Fibroblast of mammary gland (primary cell): Measurements from ENCODE around the gene DIP2C.

ENCODE experiments used
- DNase-seq: peaks from one replicate; pipeline ENCODE4 v3.0.0-alpha.2; 2010; ENCODE audit warnings: low read depth
- H3K4me3 ChIP-seq: 2 replicates; pipeline ENCODE4 v1.5.1; 2011; ENCODE audit warnings: low read depth, mild to moderate bottlenecking, low read length, moderate library complexity; ENCODE audit not compliant: control insufficient read depth
- CTCF ChIP-seq: conservative IDR thresholded peaks from 2 replicates; pipeline ENCODE4 v1.5.1; 2011; ENCODE audit warnings: low read depth, low read length, inconsistent platforms; ENCODE audit not compliant: control insufficient read depth, insufficient read depth

The DIP2C gene

GRCh38 chr10:476455-476780 is 213.1 kb downstream of the DIP2C start:
- TF ChIP-seq CTCF, result no peak
- no peak overlapping the region for H3K4me3 ChIP-seq
- DNase-seq, result no peak

GRCh38 chr10:475709-476454 is 213.6 kb downstream of the DIP2C start:
- no peak overlapping the region for H3K4me3 ChIP-seq
- DNase-seq, result no peak
- TF ChIP-seq CTCF, result no peak

- TF ChIP-seq CTCF, result no peak
- DNase-seq, result no peak
- H3K4me3 ChIP-seq, result no peak overlapping the region
These were observed 214.5 kb downstream of the DIP2C start for GRCh38 chr10:474946-475345.

- no peak for DNase-seq
- no peak for TF ChIP-seq CTCF
- H3K4me3 ChIP-seq, result no peak overlapping the region
These were observed 215.1 kb downstream of the DIP2C start for GRCh38 chr10:474406-474805.

GRCh38 chr10:472241-472910 is 217.1 kb downstream of the DIP2C start:
- no peak overlapping the region for H3K4me3 ChIP-seq
- no peak for TF ChIP-seq CTCF
- DNase-seq, result no peak

- DNase-seq, result no peak
- no peak overlapping the region for H3K4me3 ChIP-seq
- TF ChIP-seq CTCF, result no peak
These were observed 219.0 kb downstream of the DIP2C start for GRCh38 chr10:470339-471003.

GRCh38 chr10:469947-470338 is 219.5 kb downstream of the DIP2C start:
- DNase-seq, result no peak
- no peak for TF ChIP-seq CTCF
- no peak overlapping the region for H3K4me3 ChIP-seq
